ENCODE measurements around the gene CDK15.

The CDK15 gene

DNA sequence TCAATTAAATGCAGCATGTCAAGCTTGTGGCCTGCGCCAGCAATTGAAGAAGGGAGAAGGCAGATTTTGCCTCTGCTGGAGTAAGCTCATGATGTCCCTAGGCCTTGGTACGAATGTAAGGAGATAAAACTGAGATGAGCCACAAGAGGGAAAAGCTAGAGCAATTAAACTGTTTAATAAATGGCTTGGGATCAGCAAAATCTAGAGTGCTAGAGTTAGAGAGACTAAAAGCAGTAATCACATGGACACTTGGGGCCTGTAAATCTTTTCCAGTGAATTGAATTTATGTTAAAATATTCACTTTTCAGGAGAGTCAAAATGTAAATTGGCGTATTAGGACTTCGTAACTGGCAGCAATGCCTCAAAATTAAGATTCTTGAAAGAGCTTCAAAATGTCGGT, 86.2 kb downstream of the CDK15 start:
- H3K4me3 ChIP-seq (ENCODE audit: low read length), result no peak overlapping the region
- DNase-seq (ENCODE audit: low read depth), result no peak
- TF ChIP-seq, protein P1, sequence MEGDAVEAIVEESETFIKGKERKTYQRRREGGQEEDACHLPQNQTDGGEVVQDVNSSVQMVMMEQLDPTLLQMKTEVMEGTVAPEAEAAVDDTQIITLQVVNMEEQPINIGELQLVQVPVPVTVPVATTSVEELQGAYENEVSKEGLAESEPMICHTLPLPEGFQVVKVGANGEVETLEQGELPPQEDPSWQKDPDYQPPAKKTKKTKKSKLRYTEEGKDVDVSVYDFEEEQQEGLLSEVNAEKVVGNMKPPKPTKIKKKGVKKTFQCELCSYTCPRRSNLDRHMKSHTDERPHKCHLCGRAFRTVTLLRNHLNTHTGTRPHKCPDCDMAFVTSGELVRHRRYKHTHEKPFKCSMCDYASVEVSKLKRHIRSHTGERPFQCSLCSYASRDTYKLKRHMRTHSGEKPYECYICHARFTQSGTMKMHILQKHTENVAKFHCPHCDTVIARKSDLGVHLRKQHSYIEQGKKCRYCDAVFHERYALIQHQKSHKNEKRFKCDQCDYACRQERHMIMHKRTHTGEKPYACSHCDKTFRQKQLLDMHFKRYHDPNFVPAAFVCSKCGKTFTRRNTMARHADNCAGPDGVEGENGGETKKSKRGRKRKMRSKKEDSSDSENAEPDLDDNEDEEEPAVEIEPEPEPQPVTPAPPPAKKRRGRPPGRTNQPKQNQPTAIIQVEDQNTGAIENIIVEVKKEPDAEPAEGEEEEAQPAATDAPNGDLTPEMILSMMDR (IDR thresholded peaks at IDR 0.05; ENCODE audit: insufficient read depth, low read depth, low read length, missing control alignments), result no peak

DNA sequence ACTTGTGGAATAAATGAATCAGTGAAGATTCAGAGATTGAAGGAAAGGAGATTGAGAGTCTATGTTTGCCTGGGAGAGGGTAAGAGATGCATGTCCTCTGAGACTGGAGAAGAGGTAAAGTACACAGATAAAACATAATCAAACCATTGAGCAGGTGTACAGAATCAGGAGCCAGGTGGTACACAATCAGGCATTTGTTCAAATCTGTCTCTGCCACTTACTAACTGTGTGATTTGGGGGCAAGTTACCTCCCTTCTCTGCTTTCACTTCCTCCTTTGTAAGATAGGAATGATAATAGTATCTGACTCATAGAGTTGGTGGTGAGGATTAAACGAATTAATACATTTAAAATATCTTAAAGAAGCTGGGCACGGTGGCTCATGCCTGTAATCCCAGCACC, 94.0 kb downstream of the CDK15 start:
- H3K4me3 ChIP-seq (ENCODE audit: low read length), result no peak overlapping the region
- TF ChIP-seq, protein P1 (IDR thresholded peaks at IDR 0.05; ENCODE audit: insufficient read depth, low read depth, low read length, missing control alignments), result no peak
- DNase-seq (ENCODE audit: low read depth), result no peak

DNA sequence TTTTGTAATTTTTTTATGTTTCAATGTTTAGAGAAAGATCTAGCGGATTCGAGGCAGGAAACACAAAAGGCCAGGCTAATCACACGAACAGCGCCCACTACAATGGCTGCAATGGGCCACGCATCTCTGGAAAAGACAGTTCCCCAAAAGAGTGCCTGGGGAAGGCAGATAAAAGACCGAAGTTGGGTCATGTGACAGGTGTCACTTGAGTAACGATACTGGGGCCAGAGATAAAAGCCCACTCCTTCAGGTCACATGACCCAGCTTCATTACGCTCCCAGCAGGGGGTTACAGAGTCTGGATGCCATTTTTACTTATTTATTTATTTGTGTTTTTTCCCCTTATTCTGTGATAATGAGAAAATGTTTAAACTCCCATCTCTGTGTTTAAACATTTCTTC, 95.4 kb downstream of the CDK15 start:
- DNase-seq (ENCODE audit: low read depth), result no peak
- TF ChIP-seq, protein P1 (IDR thresholded peaks at IDR 0.05; ENCODE audit: insufficient read depth, low read depth, low read length, missing control alignments), result no peak
- no peak overlapping the region for H3K4me3 ChIP-seq (ENCODE audit: low read length)

DNA sequence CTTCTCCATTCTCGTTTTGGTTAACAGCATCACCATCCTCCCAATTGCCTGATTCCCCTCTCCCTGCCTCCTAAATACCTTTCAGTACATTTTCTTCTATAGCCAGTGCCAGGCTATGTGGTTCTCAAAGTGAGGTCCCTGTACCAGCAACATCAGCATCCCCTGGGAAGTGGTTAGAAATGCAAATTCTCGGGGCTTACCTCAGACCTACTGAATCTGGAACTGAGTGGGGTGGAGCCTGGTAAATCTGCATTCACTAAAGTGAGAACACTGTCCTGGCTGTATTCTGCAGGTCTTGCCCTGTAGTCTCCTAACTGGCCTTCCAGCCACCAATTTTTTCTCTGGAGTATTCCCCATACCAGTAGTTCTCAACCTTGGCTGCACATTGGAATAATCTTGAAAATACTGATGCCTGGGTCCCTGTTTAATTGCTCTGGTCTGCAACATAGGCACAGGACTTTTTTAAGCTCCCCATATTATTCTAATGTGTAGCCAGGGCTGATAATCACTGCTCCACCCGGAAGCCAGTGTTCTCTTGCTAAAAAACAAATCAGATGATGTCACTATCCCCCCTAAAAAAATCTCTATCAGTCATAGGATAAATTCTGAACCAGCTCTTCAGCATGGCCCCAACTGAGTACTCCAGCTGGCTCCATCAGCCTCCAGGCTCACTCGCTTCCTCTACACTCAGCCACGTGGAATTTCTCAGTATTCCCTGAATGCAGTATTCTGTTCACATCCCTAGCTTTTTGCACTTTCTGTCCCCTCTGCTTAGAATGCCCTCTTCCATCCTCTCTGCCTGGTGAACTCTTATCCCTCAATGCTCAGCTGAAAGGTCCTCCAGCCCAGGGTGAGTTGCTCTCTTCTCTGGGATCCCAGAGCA, 98.4 kb downstream of the CDK15 start:
- TF ChIP-seq, protein P1 (IDR thresholded peaks at IDR 0.05; ENCODE audit: insufficient read depth, low read depth, low read length, missing control alignments), result no peak
- DNase-seq (ENCODE audit: low read depth), result no peak
- H3K4me3 ChIP-seq (ENCODE audit: low read length), result no peak overlapping the region

DNA sequence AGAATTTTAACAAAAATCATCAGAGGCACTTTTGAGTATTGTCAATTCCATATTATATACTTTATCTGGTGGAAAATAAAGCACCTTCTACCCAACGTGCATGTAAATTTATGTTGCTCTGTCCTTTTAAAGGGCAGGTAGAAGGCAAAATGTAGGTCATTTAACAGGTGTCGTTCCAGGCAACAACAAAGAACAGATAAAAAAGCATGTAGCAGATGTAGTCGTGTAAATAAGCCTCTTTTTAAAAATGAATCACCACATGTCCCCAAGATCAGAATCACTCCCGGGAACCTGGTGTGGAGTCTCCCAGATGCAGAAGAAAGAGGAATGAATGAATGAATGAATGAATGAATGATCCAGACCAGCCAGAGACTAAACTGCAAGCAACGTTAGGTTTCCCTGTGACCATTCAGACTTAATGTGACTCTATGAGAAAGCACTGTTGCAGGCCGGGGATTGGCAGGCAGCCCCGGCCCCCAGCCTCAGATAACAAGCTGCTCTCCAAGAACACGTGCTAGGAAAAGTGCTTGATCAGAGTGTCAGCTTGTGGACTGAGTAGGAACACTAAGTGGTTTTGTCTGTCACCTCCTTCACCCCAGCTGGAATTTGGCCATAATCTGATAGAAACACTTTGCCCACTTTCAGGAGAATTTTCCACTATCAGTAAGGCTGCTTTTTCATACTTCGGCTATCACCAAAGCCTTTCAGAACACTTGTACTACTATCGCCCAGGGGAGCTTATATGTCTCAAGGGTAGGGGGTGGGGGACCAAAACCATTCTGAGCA, 100.6 kb downstream of the CDK15 start:
- no peak overlapping the region for H3K4me3 ChIP-seq (ENCODE audit: low read length)
- DNase-seq (ENCODE audit: low read depth), result no peak
- TF ChIP-seq, protein P1 (IDR thresholded peaks at IDR 0.05; ENCODE audit: insufficient read depth, low read depth, low read length, missing control alignments), result no peak

DNA sequence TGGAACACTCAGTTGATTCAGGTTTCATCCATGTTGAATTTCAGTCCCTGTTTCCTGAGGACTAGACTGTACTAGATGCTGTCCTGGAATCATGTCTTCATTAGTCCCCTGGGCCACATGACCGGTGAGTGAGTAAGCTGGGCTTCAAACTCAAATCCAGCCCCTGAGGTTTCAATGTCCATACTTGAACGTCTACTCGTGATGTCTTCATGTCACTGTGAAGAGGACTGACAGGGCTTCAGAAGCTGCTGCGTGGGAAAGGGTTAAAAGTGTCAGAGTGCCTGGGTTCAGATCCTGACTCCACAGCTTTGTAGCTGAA, 101.2 kb downstream of the CDK15 start:
- TF ChIP-seq, protein P1 (IDR thresholded peaks at IDR 0.05; ENCODE audit: insufficient read depth, low read depth, low read length, missing control alignments), result no peak
- no peak for DNase-seq (ENCODE audit: low read depth)
- no peak overlapping the region for H3K4me3 ChIP-seq (ENCODE audit: low read length)
